Measurements from ENCODE around the gene MRPL50.
"Not testable (repeated sequence)": the region's sequence is repeated elsewhere in the genome, so short reads cannot be mapped to it uniquely, and the experiment has no call there.

The MRPL50 gene

GRCh38 chr9:101417389-101417788, 19.0 kb upstream of the MRPL50 start:
- no peak for DNase-seq

- no peak for DNase-seq
These were observed 17.2 kb upstream of the MRPL50 start for GRCh38 chr9:101415578-101415977.

- no peak for DNase-seq
These were observed 16.4 kb upstream of the MRPL50 start for GRCh38 chr9:101414839-101415238.

- no peak for DNase-seq
These were observed 10.7 kb upstream of the MRPL50 start for GRCh38 chr9:101409079-101409477.

GRCh38 chr9:101408374-101409078, 10.1 kb upstream of the MRPL50 start:
- DNase-seq, result no peak

- DNase-seq, result no peak
These were observed 5.3 kb upstream of the MRPL50 start for GRCh38 chr9:101403516-101404285.

- no peak for DNase-seq
These were observed 1.7 kb upstream of the MRPL50 start for GRCh38 chr9:101400120-101400519.

- DNase-seq, result no peak
These were observed 1.2 kb upstream of the MRPL50 start for GRCh38 chr9:101399643-101399970.

- no peak for DNase-seq
These were observed 668 bp upstream of the MRPL50 start for GRCh38 chr9:101398930-101399642.

- DNase-seq, result no peak
These were observed 711 bp downstream of the MRPL50 start for GRCh38 chr9:101397746-101398067.

GRCh38 chr9:101394687-101395086, 3.7 kb downstream of the MRPL50 start:
- no peak for DNase-seq

- DNase-seq, result no peak
These were observed 5.3 kb downstream of the MRPL50 start for GRCh38 chr9:101393135-101393534.

GRCh38 chr9:101388507-101388993, 9.9 kb downstream of the MRPL50 start:
- no peak for DNase-seq

- no peak for DNase-seq
These were observed 10.4 kb downstream of the MRPL50 start for GRCh38 chr9:101387871-101388506.

GRCh38 chr9:101384873-101385536, 13.4 kb downstream of the MRPL50 start, which contains the start of gene BAAT:
Gene BAAT, minus strand, starts transcription at chr9:101385006. Its CDS starts 13,602 bp downstream, at chr9:101371404.
- not testable (repeated sequence) for DNase-seq

GRCh38 chr9:101383361-101383760, 15.1 kb downstream of the MRPL50 start:
- DNase-seq, result no peak

- DNase-seq, result no peak
These were observed 16.5 kb downstream of the MRPL50 start for GRCh38 chr9:101381833-101382342.

GRCh38 chr9:101381118-101381517, 17.3 kb downstream of the MRPL50 start:
- DNase-seq, result no peak

- no peak for DNase-seq
These were observed 18.1 kb downstream of the MRPL50 start for GRCh38 chr9:101380295-101380694.

GRCh38 chr9:101376111-101376848, 22.1 kb downstream of the MRPL50 start:
- DNase-seq, result no peak

GRCh38 chr9:101375546-101375945, 22.9 kb downstream of the MRPL50 start:
- DNase-seq, result no peak
